Lung (tissue), 12 donors: ENCODE results near the gene CNTNAP2. TPM values are rescaled to one million over a fixed set of nuclear protein-coding genes. Genes with fewer than 3 reads are reported as not detected.
A peak's percentile ranks its signal among the peaks of the same experiment; 100 is the strongest.

Source experiments
- ATAC-seq: fragments of 200-7000 bp; cut with Tn5 transposase; one replicate; pipeline ENCODE4 v1.9.1; 2020; ENCODE audit warnings: moderate number of reproducible peaks; ENCODE audit not compliant: insufficient read depth, low FRiP score
- DNase-seq, 3 donors: peaks; one replicate each; pipeline ENCODE4 v3.0.0-alpha.2; 2013 to 2017
- H3K27ac ChIP-seq, 2 donors: one replicate each; pipeline ENCODE4 v1.5.1; 2013; ENCODE audit warnings: mild to moderate bottlenecking in 2 of 2, moderate library complexity in 2 of 2, control low read depth in 1 of 2, inconsistent platforms in 1 of 2, low read depth in 1 of 2, low read length in 1 of 2
- H3K27me3 ChIP-seq, 3 donors: one replicate each; pipeline ENCODE4 v1.5.1; 2013; ENCODE audit warnings: low read length in 2 of 3; ENCODE audit not compliant: control insufficient read depth in 3 of 3, insufficient read depth in 3 of 3
- H3K36me3 ChIP-seq, 4 donors: one replicate each; pipeline ENCODE4 v1.5.1; 2013; ENCODE audit warnings: low read length in 4 of 4, mild to moderate bottlenecking in 1 of 4, moderate library complexity in 1 of 4; ENCODE audit not compliant: control insufficient read depth in 4 of 4, insufficient read depth in 4 of 4
- H3K4me1 ChIP-seq, 5 donors: one replicate each; pipeline ENCODE4 v1.5.1; 2013; ENCODE audit warnings: low read length in 5 of 5, mild to moderate bottlenecking in 2 of 5, moderate library complexity in 1 of 5; ENCODE audit not compliant: control insufficient read depth in 5 of 5, insufficient read depth in 5 of 5
- H3K4me3 ChIP-seq: one replicate; pipeline ENCODE4 v1.5.1; 2013; ENCODE audit warnings: mild to moderate bottlenecking, control low read depth, moderate library complexity
- H3K9ac ChIP-seq, 2 donors: one replicate each; pipeline ENCODE4 v1.5.1; 2013; ENCODE audit warnings: low read length in 2 of 2, control low read depth in 1 of 2; ENCODE audit not compliant: insufficient read depth in 1 of 2
- H3K9me3 ChIP-seq, 4 donors: one replicate each; pipeline ENCODE4 v1.5.1; 2013; ENCODE audit warnings: low read length in 3 of 4, mild to moderate bottlenecking in 1 of 4, moderate library complexity in 1 of 4; ENCODE audit not compliant: control insufficient read depth in 4 of 4, insufficient read depth in 3 of 4
- CTCF ChIP-seq: IDR thresholded peaks from 2 replicates; pipeline ENCODE4 v1.5.1; 2012; ENCODE audit warnings: mild to moderate bottlenecking; ENCODE audit errors: control extremely low read depth, extremely low read depth
- WGBS, 2 donors: extraction: QIAGEN DNeasy Blood & Tissue Kit; methylation state at CpG; one replicate each; pipeline ENCODE4 v1.1.7; 2013; 5-methylcytosine and 5-hydroxymethylcytosine counted together
- polyA plus RNA-seq, 2 donors: library from polyadenylated mRNA; stranded (reverse); fragments of 200-250 nt; gene quantifications; one replicate each; pipeline ENCODE4 v1.2.1, GENCODE V29; 2013
- total RNA-seq, 2 donors: library from RNA; depleted of rRNA in 1 of 2; stranded (reverse); fragments of >200 nt in 1 of 2; gene quantifications; one replicate each; pipeline ENCODE4 v1.2.1, GENCODE V29; 2014 to 2021
- donor health status: control.
- donor health status: control.
- donor health status: Bipolar disorder and iron deficiency.
- donor health status: healthy.
- donor health status: DM: yes; HTN: yes; CAD: no.

Gene CNTNAP2
- total and polyA plus RNA-seq, 4 donors: 0.18 to 45.3 (median 0.52) TPM

GRCh38 chr7:148107443-148108127 lies 1991.0 kb downstream of the CNTNAP2 start:
- 86 to 89% methylated on average over 6 of the region's 6 CpGs for WGBS, 2 donors
- H3K27me3 ChIP-seq: no peaks in the 10 kb centered on the region
- ATAC-seq (no peak), DNase-seq (no peak)
- peaks cover 0 to 6% (median 0%) of the 10 kb centered on the region in 5 donors for H3K4me1 ChIP-seq
- H3K36me3 ChIP-seq: no peaks in the 10 kb centered on the region
- H3K9me3 ChIP-seq: no peaks in the 10 kb centered on the region
- no peak for TF ChIP-seq CTCF
- no peak overlapping the region for H3K27ac ChIP-seq
- H3K9ac ChIP-seq: no peak overlapping the region
- no peak overlapping the region for H3K4me3 ChIP-seq

- no peak for DNase-seq
- 60 to 66% methylated on average over 4 of the region's 4 CpGs for WGBS, 2 donors
- Histone ChIP-seq H3K4me1 (peaks cover 0 to 6% (median 0%) of the 10 kb centered on the region in 5 donors), H3K36me3 (no peaks in the 10 kb centered on the region), H3K27ac (no peak overlapping the region), H3K4me3 (no peak overlapping the region), H3K9ac (no peak overlapping the region), H3K27me3 (no peaks in the 10 kb centered on the region), H3K9me3 (no peaks in the 10 kb centered on the region)
- no peak for ATAC-seq
- no peak for TF ChIP-seq CTCF
Observed at GRCh38 chr7:148108381-148108780, 1991.8 kb downstream of the CNTNAP2 start.

GRCh38 chr7:148110097-148110868 lies 1993.7 kb downstream of the CNTNAP2 start:
- no peak for TF ChIP-seq CTCF
- Histone ChIP-seq H3K9me3 (no peaks in the 10 kb centered on the region), H3K27me3 (no peaks in the 10 kb centered on the region), H3K4me1 (peaks cover 0 to 6% (median 0%) of the 10 kb centered on the region in 5 donors), H3K9ac (no peak overlapping the region), H3K4me3 (no peak overlapping the region), H3K36me3 (no peaks in the 10 kb centered on the region), H3K27ac (no peak overlapping the region)
- DNase-seq: peak in 1 of 3 donors; percentile 22
- no peak for ATAC-seq
- WGBS, 2 donors: 84 to 88% methylated on average over 13 of the region's 13 CpGs
